Amniotic stem cell (primary cell): ENCODE measurements around the gene ACTRT2.

Experiments
- DNase-seq: peaks from one replicate; lab custom pipeline; 2025; lab: John Stamatoyannopoulos, UW

Gene ACTRT2

GRCh38 chr1:2983706-2984398 lies 37.4 kb upstream of the ACTRT2 start:
- DNase-seq = no peak

- no peak for DNase-seq
These were observed 36.7 kb upstream of the ACTRT2 start for GRCh38 chr1:2984399-2985061.

- no peak for DNase-seq
These were observed 36.2 kb upstream of the ACTRT2 start for GRCh38 chr1:2985067-2985561.

- no peak for DNase-seq
These were observed 35.3 kb upstream of the ACTRT2 start for GRCh38 chr1:2985694-2986548.

- DNase-seq = no peak
These were observed 34.5 kb upstream of the ACTRT2 start for GRCh38 chr1:2986549-2987305.

- no peak for DNase-seq
These were observed 33.5 kb upstream of the ACTRT2 start for GRCh38 chr1:2987773-2988172.

GRCh38 chr1:2988256-2988655 lies 33.0 kb upstream of the ACTRT2 start:
- no peak for DNase-seq

- DNase-seq = no peak
These were observed 32.1 kb upstream of the ACTRT2 start for GRCh38 chr1:2989185-2989584.

GRCh38 chr1:2989976-2990375 lies 31.3 kb upstream of the ACTRT2 start:
- no peak for DNase-seq

GRCh38 chr1:2990376-2991115 lies 30.7 kb upstream of the ACTRT2 start:
- DNase-seq = no peak

GRCh38 chr1:2991753-2992495 lies 29.3 kb upstream of the ACTRT2 start:
- DNase-seq = no peak

GRCh38 chr1:2998503-2999100 lies 22.7 kb upstream of the ACTRT2 start:
- no peak for DNase-seq

GRCh38 chr1:2999138-2999537 lies 22.1 kb upstream of the ACTRT2 start:
- no peak for DNase-seq

- no peak for DNase-seq
These were observed 21.7 kb upstream of the ACTRT2 start for GRCh38 chr1:2999571-2999970.

- DNase-seq = no peak
These were observed 21.1 kb upstream of the ACTRT2 start for GRCh38 chr1:3000214-3000613.

GRCh38 chr1:3000671-3001470 lies 20.4 kb upstream of the ACTRT2 start:
- no peak for DNase-seq

- DNase-seq = no peak
These were observed 19.6 kb upstream of the ACTRT2 start for GRCh38 chr1:3001471-3002348.

- no peak for DNase-seq
These were observed 18.8 kb upstream of the ACTRT2 start for GRCh38 chr1:3002349-3003038.
